H9 (cell line): ENCODE measurements around the gene IFFO2. TPM values are rescaled to one million over a fixed set of nuclear protein-coding genes. Genes with fewer than 3 reads are reported as not detected.

ENCODE experiments used
- DNase-seq: peaks from one replicate; pipeline ENCODE4 v3.0.0-alpha.2; 2017
- H2AFZ ChIP-seq: one replicate; pipeline ENCODE4 v1.6.1; 2013; ENCODE audit warnings: mild to moderate bottlenecking, low read length, control low read depth, moderate library complexity
- H2AK5ac ChIP-seq: 2 replicates; pipeline ENCODE4 v1.6.1; 2013; ENCODE audit warnings: low read length, control low read depth, mixed read lengths; ENCODE audit not compliant: insufficient read length
- H2BK120ac ChIP-seq: one replicate; pipeline ENCODE4 v1.6.1; 2013; ENCODE audit warnings: low read depth, mild to moderate bottlenecking, low read length, control low read depth, inconsistent platforms; ENCODE audit not compliant: poor library complexity, severe bottlenecking
- H2BK12ac ChIP-seq: 2 replicates; pipeline ENCODE4 v1.6.1; 2013; ENCODE audit warnings: low read length, control low read depth, mixed read lengths, low read depth; ENCODE audit not compliant: insufficient read length
- H2BK15ac ChIP-seq: 2 replicates; pipeline ENCODE4 v1.6.1; 2013; ENCODE audit warnings: low read depth, low read length, control low read depth
- H2BK20ac ChIP-seq: one replicate; pipeline ENCODE4 v1.6.1; 2013; ENCODE audit warnings: low read depth, mild to moderate bottlenecking, low read length, control low read depth, inconsistent platforms; ENCODE audit not compliant: poor library complexity, severe bottlenecking
- H2BK5ac ChIP-seq: 2 replicates; pipeline ENCODE4 v1.6.1; 2013; ENCODE audit warnings: low read length, control low read depth, mixed read lengths; ENCODE audit not compliant: insufficient read length
- H3K14ac ChIP-seq: 2 replicates; pipeline ENCODE4 v1.6.1; 2013; ENCODE audit warnings: low read length, control low read depth; ENCODE audit not compliant: insufficient read depth
- H3K18ac ChIP-seq: 2 replicates; pipeline ENCODE4 v1.6.1; 2013; ENCODE audit warnings: low read depth, mild to moderate bottlenecking, mixed read lengths, low read length, control low read depth; ENCODE audit not compliant: insufficient read length
- H3K23ac ChIP-seq: 2 replicates; pipeline ENCODE4 v1.6.1; 2013; ENCODE audit warnings: low read length, control low read depth, mixed read lengths, low read depth; ENCODE audit not compliant: insufficient read length
- H3K23me2 ChIP-seq: 2 replicates; pipeline ENCODE4 v1.6.1; 2013; ENCODE audit warnings: low read depth, mild to moderate bottlenecking, mixed read lengths, low read length, control low read depth; ENCODE audit not compliant: insufficient read length, poor library complexity, severe bottlenecking
- H3K27ac ChIP-seq: 2 replicates; pipeline ENCODE4 v1.5.1; 2013; ENCODE audit warnings: low read length, control low read depth, mixed read lengths, low read depth; ENCODE audit not compliant: insufficient read length
- H3K27me3 ChIP-seq: 2 replicates; pipeline ENCODE4 v1.6.1; 2013; ENCODE audit warnings: low read length, control low read depth, inconsistent platforms; ENCODE audit not compliant: insufficient read depth
- H3K4ac ChIP-seq: 2 replicates; pipeline ENCODE4 v1.6.1; 2013; ENCODE audit warnings: low read depth, mild to moderate bottlenecking, control low read depth, inconsistent platforms, low read length, moderate library complexity
- H3K4me1 ChIP-seq: 2 replicates; pipeline ENCODE4 v1.6.1; 2013; ENCODE audit warnings: low read length, control low read depth, inconsistent platforms; ENCODE audit not compliant: insufficient read depth
- H3K4me2 ChIP-seq: 2 replicates; pipeline ENCODE4 v1.6.1; 2013; ENCODE audit warnings: low read length, control low read depth, mixed read lengths; ENCODE audit not compliant: insufficient read length, insufficient read depth
- H3K56ac ChIP-seq: 2 replicates; pipeline ENCODE4 v1.6.1; 2013; ENCODE audit warnings: low read depth, mild to moderate bottlenecking, mixed read lengths, low read length, control low read depth; ENCODE audit not compliant: insufficient read length
- H3K79me1 ChIP-seq: 2 replicates; pipeline ENCODE4 v1.6.1; 2013; ENCODE audit warnings: low read depth, mild to moderate bottlenecking, moderate library complexity, low read length, control low read depth, inconsistent platforms; ENCODE audit not compliant: insufficient read depth, poor library complexity, severe bottlenecking
- H3K79me2 ChIP-seq: 2 replicates; pipeline ENCODE4 v1.6.1; 2013; ENCODE audit warnings: low read length, control low read depth, inconsistent platforms; ENCODE audit not compliant: insufficient read depth
- H3K9ac ChIP-seq: 2 replicates; pipeline ENCODE4 v1.6.1; 2013; ENCODE audit warnings: low read length, control low read depth, mixed read lengths; ENCODE audit not compliant: insufficient read length; ENCODE audit errors: extremely low read depth
- H3K9me3 ChIP-seq: one replicate; pipeline ENCODE4 v1.6.1; 2013; ENCODE audit warnings: low read depth, low read length, inconsistent platforms; ENCODE audit not compliant: control insufficient read depth
- H3T11ph ChIP-seq: one replicate; pipeline ENCODE4 v1.6.1; 2013; ENCODE audit warnings: mild to moderate bottlenecking, low read length, control low read depth, inconsistent platforms
- H4K20me1 ChIP-seq: one replicate; pipeline ENCODE4 v1.6.1; 2013; ENCODE audit not compliant: control insufficient read depth, insufficient read length, insufficient read depth
- H4K5ac ChIP-seq: 2 replicates; pipeline ENCODE4 v1.6.1; 2013; ENCODE audit warnings: low read depth, mild to moderate bottlenecking, mixed read lengths, low read length, control low read depth; ENCODE audit not compliant: insufficient read length
- H4K8ac ChIP-seq: replicated peaks from 2 replicates; pipeline ENCODE4 v1.6.1; 2013; ENCODE audit warnings: low read length, control low read depth, mixed read lengths, low read depth; ENCODE audit not compliant: insufficient read length
- H4K91ac ChIP-seq: 2 replicates; pipeline ENCODE4 v1.6.1; 2013; ENCODE audit warnings: low read depth, mild to moderate bottlenecking, moderate library complexity, mixed read lengths, low read length, control low read depth; ENCODE audit not compliant: insufficient read length
- H3K27ac Mint-ChIP-seq, 3 experiments: 2 replicates in 2 of 3; 3 replicates in 1 of 3; pipeline ENCODE4 v1.8.0; 2020 to 2021; ENCODE audit warnings: mixed read lengths in 3 of 3, mild to moderate bottlenecking in 1 of 3, moderate library complexity in 1 of 3
- H3K27me3 Mint-ChIP-seq: 2 replicates; pipeline ENCODE4 v1.8.0; 2021; ENCODE audit warnings: low read depth, mild to moderate bottlenecking, moderate library complexity, mixed read lengths
- H3K36me3 Mint-ChIP-seq, 3 experiments: 2 replicates in 2 of 3; 3 replicates in 1 of 3; pipeline ENCODE4 v1.8.0; 2020 to 2021; ENCODE audit warnings: low read depth in 3 of 3, mixed read lengths in 3 of 3; ENCODE audit not compliant: insufficient read depth in 1 of 3
- H3K4me1 Mint-ChIP-seq, 2 experiments: 2 replicates each; pipeline ENCODE4 v1.8.0; 2020; ENCODE audit warnings: mixed read lengths in 2 of 2
- H3K4me3 Mint-ChIP-seq, 2 experiments: 2 replicates in 1 of 2; 3 replicates in 1 of 2; pipeline ENCODE4 v1.8.0; 2020 to 2021; ENCODE audit warnings: mild to moderate bottlenecking in 2 of 2, mixed read lengths in 2 of 2, moderate library complexity in 1 of 2
- H3K9me3 Mint-ChIP-seq, 2 experiments: 2 replicates in 1 of 2; 3 replicates in 1 of 2; pipeline ENCODE4 v1.8.0; 2020; ENCODE audit warnings: mild to moderate bottlenecking in 2 of 2, mixed read lengths in 2 of 2, moderate library complexity in 1 of 2
- CTCF ChIP-seq: fragments of 200-600 bp; sonication (generic); conservative IDR thresholded peaks from 3 replicates; pipeline ENCODE4 v1.8.0; 2021; ENCODE audit warnings: antibody characterized with exemption, mild to moderate bottlenecking
- WGBS: extraction: QIAGEN DNeasy Blood & Tissue Kit; methylation state at CpG from one replicate; pipeline ENCODE4 v1.1.7; 2013; ENCODE audit warnings: missing lambda C conversion rate, low lambda C conversion rate, mixed read lengths; ENCODE audit not compliant: insufficient read length; ENCODE audit errors: extremely low coverage; 5-methylcytosine and 5-hydroxymethylcytosine counted together
- total RNA-seq: library from RNA; stranded (reverse); gene quantifications from 2 replicates; pipeline ENCODE4 v1.2.1, GENCODE V29; 2021

The IFFO2 gene
- total RNA-seq, 1 experiment from 2014 or later, result 3.6 TPM

GRCh38 chr1:18932879-18933278, 23.6 kb downstream of the IFFO2 start:
- Histone ChIP-seq H3K14ac (no peak overlapping the region; the same call in 1 of the 2 replicates), H2BK15ac (no peak overlapping the region), H3K4ac (no peak overlapping the region), H3K9me3 (no peaks in the 10 kb centered on the region), H3K79me1 (no peaks in the 10 kb centered on the region), H3K4me1 (no peaks in the 10 kb centered on the region; the same call in 1 of the 2 replicates), H4K91ac (no peak overlapping the region), H3K27ac (no peak overlapping the region), H3K9ac (no peak overlapping the region), H3K27me3 (no peaks in the 10 kb centered on the region), H2BK5ac (no peak overlapping the region), H2BK12ac (no peak overlapping the region), H3K4me2 (no peak overlapping the region), H2AFZ (no peak overlapping the region), H2AK5ac (no peak overlapping the region), H3K23me2 (no peaks in the 10 kb centered on the region), H4K8ac (no peak overlapping the region), H3T11ph (no peak overlapping the region), H4K20me1 (no peaks in the 10 kb centered on the region), H3K18ac (no peak overlapping the region), H3K23ac (no peak overlapping the region), H3K79me2 (no peaks in the 10 kb centered on the region), H2BK120ac (no peak overlapping the region), H4K5ac (no peak overlapping the region), H3K56ac (no peak overlapping the region), H2BK20ac (no peak overlapping the region)
- peaks cover 46 to 48% of the 10 kb centered on the region in 2 experiments for H3K4me1 Mint-ChIP-seq
- no peak overlapping the region for H3K4me3 Mint-ChIP-seq
- no peak for DNase-seq
- H3K36me3 Mint-ChIP-seq, result no peaks in the 10 kb centered on the region
- H3K27me3 Mint-ChIP-seq, result no peaks in the 10 kb centered on the region; the same call in none of the 2 replicates
- no peak overlapping the region; a peak in 1 of 7 replicates for H3K27ac Mint-ChIP-seq
- WGBS, result no CpG with 5 or more reads among the region's 7 CpGs
- no peak for TF ChIP-seq CTCF
- no peaks in the 10 kb centered on the region for H3K9me3 Mint-ChIP-seq
